HG03025 (cell line): Measurements from ENCODE around the gene ZNF732.
"Not testable (repeated sequence)": the region's sequence is repeated elsewhere in the genome, so short reads cannot be mapped to it uniquely, and the experiment has no call there.

Source experiments
- ATAC-seq: cut with Tn5 transposase; IDR thresholded peaks from one replicate; pipeline ENCODE4 v1.9.1; 2021; ENCODE audit warnings: mild to moderate bottlenecking, moderate library complexity; ENCODE audit not compliant: unreplicated experiment, low FRiP score

The ZNF732 gene

GRCh38 chr4:256492-256891 is 48.8 kb downstream of the ZNF732 start:
- ATAC-seq = no peak

DNA sequence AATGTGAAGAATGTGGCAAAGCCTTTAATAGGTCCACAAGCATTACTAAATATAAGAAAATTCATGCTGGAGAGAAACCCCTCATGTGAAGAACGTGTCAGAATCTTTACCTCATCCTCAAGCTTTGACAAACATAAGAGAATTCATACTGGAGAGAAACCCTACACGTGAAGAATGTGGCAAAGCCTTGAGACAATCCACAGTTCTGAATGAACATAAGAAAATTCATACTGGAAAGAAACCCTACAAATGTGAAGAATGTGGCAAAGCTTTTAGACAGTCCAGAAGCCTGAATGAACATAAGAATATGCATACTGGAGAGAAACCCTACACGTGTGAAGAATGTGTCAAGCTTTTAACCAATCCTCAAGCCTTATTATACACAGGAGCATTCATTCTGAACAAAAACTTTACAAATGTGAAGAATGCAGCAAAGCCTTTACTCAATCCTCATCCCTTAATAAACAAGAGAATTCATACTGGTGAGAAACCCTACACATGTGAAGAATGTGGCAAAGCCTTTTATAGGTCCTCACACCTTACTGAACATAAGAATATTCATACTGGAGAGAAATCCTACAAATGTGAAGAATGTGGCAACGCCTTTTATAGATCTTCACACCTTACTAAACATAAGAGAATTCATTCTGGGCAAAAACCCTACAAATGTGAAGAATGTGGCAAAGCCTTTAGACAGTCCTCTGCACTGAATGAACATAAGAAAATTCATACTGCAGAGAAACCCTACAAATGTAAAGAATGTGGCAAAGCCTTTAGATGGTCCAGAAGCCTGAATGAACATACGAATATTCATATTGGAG is 51.1 kb downstream of the ZNF732 start:
- no peak for ATAC-seq

GRCh38 chr4:252065-252601 is 53.1 kb downstream of the ZNF732 start:
- no peak for ATAC-seq

- no peak for ATAC-seq
Observed at GRCh38 chr4:244471-244870, 60.8 kb downstream of the ZNF732 start.

- no peak for ATAC-seq
Observed at GRCh38 chr4:243426-243825, 61.8 kb downstream of the ZNF732 start.

- no peak for ATAC-seq
Observed at GRCh38 chr4:242121-242848, 63.0 kb downstream of the ZNF732 start.

DNA sequence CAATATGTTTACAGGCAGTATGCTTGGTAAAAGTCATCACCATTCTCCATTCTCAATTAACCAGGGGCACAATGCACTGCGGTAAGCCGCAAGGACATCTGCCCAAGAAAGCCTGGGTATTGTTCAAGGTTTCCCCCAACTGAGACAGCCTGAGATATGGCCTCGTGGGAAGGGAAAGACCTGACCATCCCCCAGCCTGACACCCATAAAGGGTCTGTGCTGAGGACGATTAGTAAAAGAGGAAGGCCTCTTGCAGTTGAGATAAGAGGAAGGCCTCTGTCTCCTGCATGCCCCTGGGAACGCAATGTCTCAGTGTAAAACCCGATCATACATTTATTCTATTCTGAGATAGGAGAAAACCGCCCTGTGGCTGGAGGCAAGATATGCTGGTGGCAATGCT is 63.9 kb downstream of the ZNF732 start:
- ATAC-seq = not testable (repeated sequence)

DNA sequence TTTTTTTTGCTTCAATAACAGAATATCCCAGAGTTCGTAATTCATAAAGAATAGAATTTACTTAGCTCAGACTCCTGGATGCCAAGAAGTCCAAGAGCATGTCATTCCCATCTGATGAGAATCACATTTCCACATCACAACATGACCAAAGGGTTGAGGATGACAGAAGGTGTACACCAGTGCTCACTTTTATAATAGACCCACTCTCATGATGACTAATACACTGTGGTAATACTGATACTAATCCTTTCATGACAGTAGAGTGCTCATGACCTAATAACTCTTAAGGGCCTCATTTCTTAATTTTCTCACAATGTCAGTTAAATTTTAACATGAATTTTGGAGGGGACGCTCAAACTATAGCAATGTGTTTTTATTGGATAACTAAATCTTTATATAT is 69.2 kb downstream of the ZNF732 start:
- ATAC-seq = no peak

DNA sequence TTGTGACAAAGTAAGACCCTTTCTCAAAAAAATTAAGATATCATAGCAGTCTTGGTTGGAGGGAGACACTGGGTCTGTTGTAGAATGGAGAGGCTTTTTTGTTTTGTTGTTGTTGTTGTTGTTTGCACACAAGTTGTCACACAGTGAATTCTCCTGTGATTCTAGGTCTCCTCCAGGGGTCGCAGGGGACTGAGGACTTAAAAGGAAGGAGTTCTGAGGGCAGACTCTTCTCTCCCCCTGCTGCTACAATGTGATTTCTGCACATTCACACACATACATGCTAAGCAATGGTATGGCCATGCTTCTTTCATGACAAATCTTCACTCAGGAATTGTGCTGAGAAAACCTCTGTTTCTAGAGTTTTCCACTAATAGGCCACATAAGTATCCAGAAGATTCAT is 71.1 kb downstream of the ZNF732 start:
- no peak for ATAC-seq

- ATAC-seq = no peak
Observed at GRCh38 chr4:223913-224497, 81.3 kb downstream of the ZNF732 start.
